Nephron progenitor cell (in vitro differentiated cells): ENCODE measurements around the gene EMILIN3.

ENCODE experiments used
- DNase-seq: peaks from one replicate; pipeline ENCODE4 v3.0.0; 2021
- H3K27ac Mint-ChIP-seq: 2 replicates; pipeline ENCODE4 v1.8.0; 2021; ENCODE audit warnings: mild to moderate bottlenecking, moderate library complexity, mixed read lengths
- H3K27me3 Mint-ChIP-seq: 2 replicates; pipeline ENCODE4 v1.8.0; 2021; ENCODE audit warnings: mild to moderate bottlenecking, low read depth, mixed read lengths; ENCODE audit not compliant: poor library complexity
- H3K36me3 Mint-ChIP-seq: 2 replicates; pipeline ENCODE4 v1.8.0; 2021; ENCODE audit warnings: low read depth, mixed read lengths
- H3K4me1 Mint-ChIP-seq: 2 replicates; pipeline ENCODE4 v1.8.0; 2021; ENCODE audit warnings: mixed read lengths
- H3K4me3 Mint-ChIP-seq: 2 replicates; pipeline ENCODE4 v1.8.0; 2021; ENCODE audit warnings: mild to moderate bottlenecking, moderate library complexity, mixed read lengths
- H3K9me3 Mint-ChIP-seq: 2 replicates; pipeline ENCODE4 v1.8.0; 2021; ENCODE audit warnings: mild to moderate bottlenecking, moderate library complexity, mixed read lengths
- TF ChIP-seq, protein P1 (sequence below): fragments of 200-600 bp; sonication (generic); IDR thresholded peaks from 2 replicates; pipeline ENCODE4 v1.5.0; 2021; ENCODE audit warnings: antibody characterized with exemption

EMILIN3 gene

GRCh38 chr20:41320441-41320840 is 46.2 kb downstream of the EMILIN3 start:
- Mint-ChIP-seq H3K36me3 (no peaks in the 10 kb centered on the region), H3K27ac (no peak overlapping the region), H3K4me1 (peaks cover 13% of the 10 kb centered on the region), H3K27me3 (peaks cover 11% of the 10 kb centered on the region), H3K9me3 (no peaks in the 10 kb centered on the region), H3K4me3 (no peak overlapping the region)
- DNase-seq, result no peak
- TF ChIP-seq, protein P1, sequence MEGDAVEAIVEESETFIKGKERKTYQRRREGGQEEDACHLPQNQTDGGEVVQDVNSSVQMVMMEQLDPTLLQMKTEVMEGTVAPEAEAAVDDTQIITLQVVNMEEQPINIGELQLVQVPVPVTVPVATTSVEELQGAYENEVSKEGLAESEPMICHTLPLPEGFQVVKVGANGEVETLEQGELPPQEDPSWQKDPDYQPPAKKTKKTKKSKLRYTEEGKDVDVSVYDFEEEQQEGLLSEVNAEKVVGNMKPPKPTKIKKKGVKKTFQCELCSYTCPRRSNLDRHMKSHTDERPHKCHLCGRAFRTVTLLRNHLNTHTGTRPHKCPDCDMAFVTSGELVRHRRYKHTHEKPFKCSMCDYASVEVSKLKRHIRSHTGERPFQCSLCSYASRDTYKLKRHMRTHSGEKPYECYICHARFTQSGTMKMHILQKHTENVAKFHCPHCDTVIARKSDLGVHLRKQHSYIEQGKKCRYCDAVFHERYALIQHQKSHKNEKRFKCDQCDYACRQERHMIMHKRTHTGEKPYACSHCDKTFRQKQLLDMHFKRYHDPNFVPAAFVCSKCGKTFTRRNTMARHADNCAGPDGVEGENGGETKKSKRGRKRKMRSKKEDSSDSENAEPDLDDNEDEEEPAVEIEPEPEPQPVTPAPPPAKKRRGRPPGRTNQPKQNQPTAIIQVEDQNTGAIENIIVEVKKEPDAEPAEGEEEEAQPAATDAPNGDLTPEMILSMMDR, result no peak

DNA sequence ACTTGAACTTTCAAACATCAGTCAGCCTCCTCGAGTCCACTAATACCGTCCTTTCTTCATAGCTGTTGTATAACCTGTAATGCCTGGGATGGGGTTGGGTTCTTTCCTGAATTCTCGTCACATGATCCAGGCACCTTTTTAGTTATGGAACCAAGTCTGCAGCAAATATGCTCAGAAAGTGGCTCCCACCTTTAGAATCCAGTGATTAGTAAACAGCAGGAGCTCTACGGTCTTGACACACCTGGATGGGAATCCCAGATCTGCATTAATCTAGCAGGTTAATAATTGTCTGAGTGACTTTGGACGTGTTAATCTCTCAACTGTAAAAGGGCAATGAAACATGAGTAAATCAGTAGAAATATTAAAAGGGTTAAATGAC is 48.4 kb downstream of the EMILIN3 start:
- Mint-ChIP-seq H3K36me3 (no peaks in the 10 kb centered on the region), H3K27me3 (peaks cover 11% of the 10 kb centered on the region), H3K27ac (peak overlapping the region; percentile 39), H3K9me3 (no peaks in the 10 kb centered on the region), H3K4me1 (peaks cover 13% of the 10 kb centered on the region), H3K4me3 (peak overlapping the region; percentile 74)
- TF ChIP-seq, protein P1, result no peak
- DNase-seq, result no peak

DNA sequence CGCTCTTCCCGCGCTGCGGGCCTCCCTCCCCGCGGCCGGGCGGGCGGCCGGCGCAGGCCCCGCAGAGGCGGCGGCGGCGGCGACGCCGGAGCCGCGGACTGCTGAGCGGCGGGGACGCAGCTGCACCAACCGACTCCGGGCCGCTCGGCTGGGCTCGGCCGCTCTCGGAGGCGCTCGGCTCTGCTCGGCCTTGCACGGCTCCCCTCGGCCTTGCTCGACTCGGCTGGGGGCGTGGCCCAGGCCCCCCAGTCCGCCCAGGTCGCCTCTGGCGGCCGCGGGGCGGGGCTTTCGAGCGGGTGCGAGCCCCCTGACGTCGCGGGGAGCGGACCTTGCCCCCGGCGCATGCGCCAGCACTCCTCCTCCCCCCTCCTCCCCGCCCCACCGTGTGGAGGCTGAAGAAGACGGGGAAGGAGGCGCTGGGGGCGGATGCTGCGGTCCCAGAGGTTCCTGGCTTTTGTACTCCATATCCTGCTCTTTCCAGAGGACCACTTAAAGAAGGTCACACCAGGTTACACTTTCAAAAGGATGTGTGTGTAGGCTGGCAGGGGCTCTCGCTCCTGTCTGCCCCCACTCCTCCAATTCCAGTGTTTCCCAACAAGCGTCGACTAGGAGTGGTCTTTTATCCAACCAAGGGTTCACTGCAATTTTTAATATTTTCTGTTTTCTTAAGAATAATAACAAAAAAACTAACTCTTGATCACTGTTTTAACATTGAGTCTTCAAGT is 48.9 kb downstream of the EMILIN3 start, which contains the start of gene ZHX3:
TSS of gene ZHX3 (minus strand) at position 186 of the 725 bp plus-strand sequence. CDS start 112,815 bp downstream, outside the sequence.
- peaks cover 11% of the 10 kb centered on the region for H3K27me3 Mint-ChIP-seq
- DNase-seq, result peak; percentile 99
- peak within 1 kb of the TSS; percentile 62 for H3K27ac Mint-ChIP-seq
- peak within 1 kb of the TSS; percentile 87 for H3K4me3 Mint-ChIP-seq
- no peaks in the 10 kb centered on the region for H3K36me3 Mint-ChIP-seq
- TF ChIP-seq, protein P1, result no peak
- peaks cover 13% of the 10 kb centered on the region for H3K4me1 Mint-ChIP-seq
- no peaks in the 10 kb centered on the region for H3K9me3 Mint-ChIP-seq

DNA sequence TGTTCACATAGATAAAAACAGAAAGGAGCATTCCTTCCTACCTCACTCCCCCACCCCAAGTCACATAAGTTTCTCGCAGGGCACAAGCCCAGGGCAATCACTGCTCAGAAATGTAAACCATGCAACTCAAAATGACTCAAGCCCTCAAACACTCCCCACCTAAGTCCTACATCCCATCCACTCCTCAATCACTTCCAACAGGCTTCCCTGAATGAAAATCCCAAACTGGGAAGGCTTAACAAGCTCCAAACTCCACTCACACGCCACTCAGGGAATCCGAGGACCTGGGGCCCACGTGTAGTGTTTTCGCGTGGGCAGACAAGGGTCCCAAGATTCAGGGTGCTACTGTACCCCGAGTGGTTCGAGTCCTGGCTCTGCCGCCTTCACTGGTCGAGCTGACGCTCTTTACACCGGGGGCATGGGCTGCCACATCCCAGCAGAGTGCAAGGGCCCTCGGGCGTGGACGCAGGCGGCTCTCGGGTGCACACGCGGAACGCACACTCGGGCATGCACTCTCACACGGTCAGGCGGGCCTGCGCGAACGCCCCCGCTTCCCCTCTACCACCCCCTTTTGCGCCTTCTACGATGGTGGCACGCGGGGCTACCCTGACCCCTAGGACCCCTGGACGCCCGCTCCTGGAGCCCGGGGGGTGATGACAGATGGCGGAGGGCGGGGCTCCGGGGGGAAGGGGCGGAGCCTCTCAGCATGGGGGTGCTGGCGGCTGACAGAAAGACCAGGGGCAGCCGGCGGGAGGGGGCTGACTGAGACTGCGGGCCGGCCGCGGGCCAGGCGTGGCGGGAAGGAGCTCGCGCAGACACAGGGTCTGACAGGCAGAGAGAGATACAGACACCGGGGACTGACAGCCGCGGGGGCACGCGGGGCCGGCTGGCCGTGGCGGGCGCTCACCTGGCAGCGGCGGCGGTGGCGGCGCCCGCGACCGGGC is 49.7 kb downstream of the EMILIN3 start:
- peak; percentile 86 for DNase-seq
- H3K27ac Mint-ChIP-seq, result peak overlapping the region; percentile 62
- no peaks in the 10 kb centered on the region for H3K9me3 Mint-ChIP-seq

GRCh38 chr20:41316051-41316450 is 50.6 kb downstream of the EMILIN3 start:
- TF ChIP-seq, protein P1, result no peak
- DNase-seq, result no peak
- Mint-ChIP-seq H3K9me3 (no peaks in the 10 kb centered on the region), H3K27me3 (peaks cover 11% of the 10 kb centered on the region), H3K27ac (no peak overlapping the region), H3K36me3 (peaks cover 4% of the 10 kb centered on the region), H3K4me3 (peak overlapping the region; percentile 87), H3K4me1 (peaks cover 13% of the 10 kb centered on the region)

More for the DNA sequence above, 49.7 kb downstream of the EMILIN3 start:
- TF ChIP-seq, protein P1, result no peak
- Mint-ChIP-seq H3K4me1 (peaks cover 13% of the 10 kb centered on the region), H3K27me3 (peaks cover 11% of the 10 kb centered on the region), H3K4me3 (peak overlapping the region; percentile 87), H3K36me3 (peaks cover under 1% of the 10 kb centered on the region)
